GM19324 (cell line): ENCODE results near the gene IGF1R.

Source experiments
- ATAC-seq: cut with Tn5 transposase; IDR thresholded peaks from one replicate; pipeline ENCODE4 v1.9.1; 2021; ENCODE audit warnings: mild to moderate bottlenecking, moderate library complexity; ENCODE audit not compliant: unreplicated experiment, low FRiP score

IGF1R gene

GRCh38 chr15:98668566-98669308 is 20.4 kb downstream of the IGF1R start:
- ATAC-seq: no peak

GRCh38 chr15:98669638-98670037 is 21.3 kb downstream of the IGF1R start:
- no peak for ATAC-seq

- ATAC-seq: no peak
Observed at GRCh38 chr15:98671060-98672008, 23.0 kb downstream of the IGF1R start.

GRCh38 chr15:98673133-98673532 is 24.8 kb downstream of the IGF1R start:
- no peak for ATAC-seq

- no peak for ATAC-seq
Observed at GRCh38 chr15:98674336-98674735, 26.0 kb downstream of the IGF1R start.

GRCh38 chr15:98676586-98677270 is 28.4 kb downstream of the IGF1R start:
- ATAC-seq: no peak

DNA sequence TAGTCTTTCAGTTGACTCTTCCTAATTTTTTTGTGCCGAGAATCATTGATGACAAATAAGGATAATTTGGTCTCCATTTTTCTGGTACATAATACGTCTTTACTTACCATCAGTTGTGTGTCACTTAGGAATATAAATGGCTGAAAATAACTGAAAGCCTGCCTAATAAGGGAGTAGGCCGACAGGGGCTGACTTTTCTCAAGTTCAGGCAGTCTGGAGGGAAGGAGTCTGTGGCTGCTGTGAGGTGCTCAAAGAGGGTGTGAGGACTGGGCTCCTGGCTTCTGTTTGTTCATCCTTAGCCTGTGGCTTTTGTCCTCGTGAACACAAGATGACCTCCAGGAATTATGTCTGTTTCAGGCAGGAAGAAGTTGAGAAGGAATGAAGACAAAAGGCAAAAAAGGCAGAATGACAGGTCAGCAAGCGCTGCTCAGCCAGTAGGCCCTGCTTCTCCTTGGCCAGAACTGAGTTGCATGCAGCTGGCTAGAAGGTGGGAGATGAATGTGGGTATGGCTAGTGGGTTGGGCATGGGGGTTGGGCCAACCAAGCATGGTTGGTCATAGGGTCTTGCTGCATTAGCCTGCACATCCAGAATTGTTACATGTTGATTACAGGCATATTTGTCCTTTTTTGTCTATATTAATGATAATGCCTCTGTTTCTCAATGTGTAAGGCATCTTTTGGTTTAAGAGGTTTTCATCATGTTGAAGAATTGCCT is 29.2 kb downstream of the IGF1R start:
- no peak for ATAC-seq

GRCh38 chr15:98678484-98678883 is 30.1 kb downstream of the IGF1R start:
- no peak for ATAC-seq

DNA sequence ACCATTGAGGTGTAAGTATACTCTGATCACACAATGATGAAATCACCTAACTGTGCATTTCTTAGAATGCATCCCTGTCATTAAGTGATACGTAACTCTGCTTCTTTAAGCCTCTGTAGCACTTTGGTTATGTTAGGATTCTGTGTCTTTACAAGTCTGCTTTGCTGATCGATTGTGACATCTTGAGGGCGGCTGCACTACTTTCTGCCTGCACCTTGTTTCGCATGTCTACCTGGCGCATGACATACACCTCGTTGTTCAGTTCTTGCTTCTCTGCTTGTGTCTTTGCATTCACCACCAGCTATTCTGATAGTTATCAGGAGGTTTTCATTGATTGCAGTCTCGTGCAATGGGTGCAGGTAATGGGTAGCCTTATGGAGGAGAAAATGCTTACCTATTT is 32.7 kb downstream of the IGF1R start:
- ATAC-seq: no peak

DNA sequence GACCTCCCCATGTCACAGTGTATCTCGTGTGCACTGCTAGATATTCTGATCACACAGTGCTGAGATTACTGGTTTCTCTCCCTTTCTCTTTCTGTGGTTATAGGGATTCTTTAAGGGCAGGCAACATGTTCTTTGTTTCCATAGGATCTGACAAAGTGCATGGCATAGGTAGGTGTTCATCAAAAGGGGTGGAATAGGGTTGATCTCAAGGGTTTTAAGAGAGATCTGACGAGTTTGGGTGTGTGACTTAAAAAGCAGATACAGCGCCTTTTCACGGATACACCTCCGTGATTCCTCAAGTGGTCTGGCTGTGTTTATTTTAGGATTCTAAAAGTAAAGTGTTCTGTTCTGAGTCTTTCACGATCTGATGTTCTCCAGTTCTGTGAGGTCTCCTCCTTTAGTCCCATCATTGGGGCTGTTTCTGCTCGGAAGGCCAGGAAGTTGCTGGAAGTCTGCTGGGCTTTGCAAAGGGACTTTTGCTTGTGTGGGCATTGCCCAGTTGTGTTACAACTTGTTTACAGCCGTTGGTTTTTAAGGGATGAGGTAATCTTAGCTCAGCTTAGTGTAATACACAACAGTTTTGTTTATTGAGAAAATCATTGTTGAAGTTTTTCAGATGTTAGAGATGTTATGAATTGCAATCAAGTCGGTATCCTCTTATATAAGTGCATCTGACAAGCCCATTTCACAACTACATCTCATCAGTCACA is 34.8 kb downstream of the IGF1R start:
- no peak for ATAC-seq

- ATAC-seq: no peak
Observed at GRCh38 chr15:98683831-98684230, 35.5 kb downstream of the IGF1R start.

- ATAC-seq: no peak
Observed at GRCh38 chr15:98684436-98684835, 36.1 kb downstream of the IGF1R start.

- no peak for ATAC-seq
Observed at GRCh38 chr15:98684995-98685525, 36.7 kb downstream of the IGF1R start.

GRCh38 chr15:98686983-98687382 is 38.6 kb downstream of the IGF1R start:
- ATAC-seq: no peak

DNA sequence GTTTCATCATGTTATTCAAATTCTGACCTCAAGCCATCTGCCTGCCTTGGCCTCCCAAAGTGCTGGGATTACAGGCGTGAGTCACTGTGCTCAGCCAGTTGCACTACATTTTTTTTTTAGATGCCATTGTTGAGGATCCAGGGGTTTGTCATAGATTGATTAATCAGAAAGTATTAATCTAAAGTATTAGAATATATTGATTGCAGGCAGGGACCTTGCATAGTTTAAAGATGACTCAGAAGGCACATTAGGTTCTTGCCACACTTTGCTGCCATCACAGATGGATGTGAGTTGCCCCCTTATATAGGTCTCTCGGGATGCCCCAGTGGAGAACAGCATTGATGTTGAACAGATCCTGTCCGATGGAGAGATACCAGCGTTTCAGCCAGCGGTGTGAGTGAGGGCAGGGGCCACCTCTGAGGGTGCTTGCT is 41.1 kb downstream of the IGF1R start:
- ATAC-seq: no peak

GRCh38 chr15:98690272-98690950 is 42.1 kb downstream of the IGF1R start:
- ATAC-seq: no peak

DNA sequence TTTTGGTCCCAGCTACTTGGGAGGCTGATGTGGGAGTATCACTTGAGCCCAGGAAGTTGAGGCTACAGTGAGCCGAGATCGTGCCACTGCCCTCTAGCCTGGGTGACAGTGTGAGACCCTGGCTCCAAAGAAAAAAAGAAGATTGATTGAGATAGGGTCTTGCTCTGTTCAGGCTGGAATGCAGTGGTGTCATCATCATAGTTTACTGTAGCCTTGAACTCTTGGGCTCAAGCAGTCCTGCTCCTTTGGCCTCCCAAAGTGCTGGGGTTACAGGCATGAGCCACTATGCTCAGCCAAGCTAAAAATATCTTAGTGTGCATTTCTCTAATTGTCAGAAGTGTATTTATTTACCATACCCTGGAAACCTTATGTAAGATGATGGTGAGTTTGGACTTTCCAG is 43.9 kb downstream of the IGF1R start:
- no peak for ATAC-seq

GRCh38 chr15:98694161-98694560 is 45.8 kb downstream of the IGF1R start:
- no peak for ATAC-seq

- ATAC-seq: no peak
Observed at GRCh38 chr15:98698792-98699191, 50.5 kb downstream of the IGF1R start.
